SK-N-MC (cell line): ENCODE results near the gene HGD.

Experiments used
- EZH2 ChIP-seq: fragments of 200-600 bp; sonication (generic); IDR thresholded peaks from one replicate; pipeline ENCODE4 v1.6.1; 2017; ENCODE audit warnings: antibody characterized with exemption
- FOXP2 ChIP-seq: optimal IDR thresholded peaks from 2 replicates; pipeline ENCODE3; 2011; ENCODE audit warnings: mild to moderate bottlenecking, moderate library complexity; ENCODE audit not compliant: insufficient read depth; ENCODE audit errors: extremely low read length, control extremely low read depth
- POLR2AphosphoS5 ChIP-seq: IDR thresholded peaks from 2 replicates; pipeline ENCODE4 v1.6.1; 2012; ENCODE audit warnings: mild to moderate bottlenecking, low read depth, low read length, borderline replicate concordance

DNA sequence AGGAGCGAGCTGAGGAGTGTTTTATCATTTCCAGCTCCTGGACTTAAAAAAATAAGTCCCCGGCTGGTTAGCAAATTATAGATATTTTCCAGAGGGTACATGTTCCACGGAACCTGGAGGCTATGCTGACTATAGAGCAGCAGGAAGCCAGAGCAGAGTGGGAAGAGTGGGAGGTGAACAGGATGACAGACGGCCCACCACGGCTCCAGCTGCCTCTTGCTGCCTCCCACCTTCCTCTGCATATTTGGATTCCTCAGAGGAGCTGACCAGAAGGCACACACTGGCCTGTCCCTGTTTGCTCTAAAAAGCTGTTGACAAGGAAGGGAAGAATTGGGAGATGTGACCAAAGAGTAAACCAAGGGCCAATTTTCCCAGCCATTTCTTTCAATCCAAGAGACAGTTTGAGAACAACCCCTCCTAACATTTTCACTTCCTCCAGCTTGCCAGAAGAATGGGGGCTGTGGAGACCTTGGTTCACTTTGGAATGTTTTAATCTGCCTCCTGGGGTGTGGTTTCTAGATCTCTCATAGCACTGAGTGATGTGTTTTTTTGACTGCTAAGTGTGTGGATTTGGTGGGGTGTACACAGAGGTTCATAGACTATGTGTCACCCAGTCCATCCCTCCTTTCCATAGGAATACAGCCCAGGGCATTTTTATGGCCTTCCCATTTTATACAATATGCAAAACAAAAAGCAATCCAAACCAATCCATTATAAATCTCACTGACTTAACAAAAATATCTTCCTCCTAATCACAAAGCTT is 36.8 kb downstream of the HGD start:
- no peak for TF ChIP-seq EZH2
- TF ChIP-seq POLR2AphosphoS5 = no peak
- TF ChIP-seq FOXP2 = no peak
